ENCODE results near the gene ATP8A1.

Gene ATP8A1

GRCh38 chr4:42396752-42397634, 259.9 kb downstream of the ATP8A1 start, which contains the start of gene SHISA3:
SHISA3 (plus strand) TSS chr4:42397488; CDS start chr4:42398057, 569 bp downstream.
- DNase-seq (ENCODE audit: low read depth): no peak
- no peak within 1 kb of the TSS for H3K4me3 ChIP-seq (ENCODE audit: low read length)

GRCh38 chr4:42396361-42396751, 260.5 kb downstream of the ATP8A1 start:
- no peak for DNase-seq (ENCODE audit: low read depth)
- no peak for TF ChIP-seq CTCF (conservative IDR thresholded peaks at IDR 0.05; ENCODE audit: low read length)
- no peak overlapping the region for H3K4me3 ChIP-seq (ENCODE audit: low read length)

More at GRCh38 chr4:42396752-42397634, 259.9 kb downstream of the ATP8A1 start, which contains the start of gene SHISA3:
- no peak for TF ChIP-seq CTCF (conservative IDR thresholded peaks at IDR 0.05; ENCODE audit: low read length)

GRCh38 chr4:42395595-42395994, 261.3 kb downstream of the ATP8A1 start:
- no peak for DNase-seq (ENCODE audit: low read depth)
- no peak overlapping the region for H3K4me3 ChIP-seq (ENCODE audit: low read length)
- no peak for TF ChIP-seq CTCF (conservative IDR thresholded peaks at IDR 0.05; ENCODE audit: low read length)

- DNase-seq (ENCODE audit: low read depth): no peak
- no peak overlapping the region for H3K4me3 ChIP-seq (ENCODE audit: low read length)
- no peak for TF ChIP-seq CTCF (conservative IDR thresholded peaks at IDR 0.05; ENCODE audit: low read length)
Measured at GRCh38 chr4:42392436-42392835, 264.5 kb downstream of the ATP8A1 start.

- no peak for TF ChIP-seq CTCF (conservative IDR thresholded peaks at IDR 0.05; ENCODE audit: low read length)
- no peak for DNase-seq (ENCODE audit: low read depth)
- no peak overlapping the region for H3K4me3 ChIP-seq (ENCODE audit: low read length)
Measured at GRCh38 chr4:42391981-42392380, 264.9 kb downstream of the ATP8A1 start.

GRCh38 chr4:42391355-42391664, 265.6 kb downstream of the ATP8A1 start:
- DNase-seq (ENCODE audit: low read depth): no peak
- TF ChIP-seq CTCF (conservative IDR thresholded peaks at IDR 0.05; ENCODE audit: low read length): no peak
- no peak overlapping the region for H3K4me3 ChIP-seq (ENCODE audit: low read length)

All from AG10803 (cell line).